NCI-H2107 (cell line): ENCODE results near the gene MAB21L2.

Experiments
- DNase-seq: peaks from one replicate; lab custom pipeline; 2025; lab: John Stamatoyannopoulos, UW

The MAB21L2 gene

DNA sequence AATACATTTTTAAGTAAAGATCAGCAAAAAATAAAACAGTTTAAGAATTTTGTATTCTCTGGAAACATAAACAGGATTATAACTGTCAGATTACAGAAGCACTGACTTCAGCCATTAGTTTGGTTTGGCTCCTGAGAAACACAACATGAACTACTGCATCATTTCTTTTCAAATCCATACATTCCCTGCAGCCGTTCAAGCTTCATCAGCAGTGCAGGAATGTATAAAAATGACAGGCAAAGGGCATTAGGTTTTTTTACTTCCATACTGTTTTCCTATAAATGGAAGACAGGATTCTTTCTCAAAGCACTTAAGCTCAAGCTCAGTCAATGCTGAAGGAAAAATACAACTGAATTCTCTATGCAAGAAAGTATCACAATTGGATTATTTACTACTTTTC, 4.2 kb upstream of the MAB21L2 start:
- DNase-seq: no peak

DNA sequence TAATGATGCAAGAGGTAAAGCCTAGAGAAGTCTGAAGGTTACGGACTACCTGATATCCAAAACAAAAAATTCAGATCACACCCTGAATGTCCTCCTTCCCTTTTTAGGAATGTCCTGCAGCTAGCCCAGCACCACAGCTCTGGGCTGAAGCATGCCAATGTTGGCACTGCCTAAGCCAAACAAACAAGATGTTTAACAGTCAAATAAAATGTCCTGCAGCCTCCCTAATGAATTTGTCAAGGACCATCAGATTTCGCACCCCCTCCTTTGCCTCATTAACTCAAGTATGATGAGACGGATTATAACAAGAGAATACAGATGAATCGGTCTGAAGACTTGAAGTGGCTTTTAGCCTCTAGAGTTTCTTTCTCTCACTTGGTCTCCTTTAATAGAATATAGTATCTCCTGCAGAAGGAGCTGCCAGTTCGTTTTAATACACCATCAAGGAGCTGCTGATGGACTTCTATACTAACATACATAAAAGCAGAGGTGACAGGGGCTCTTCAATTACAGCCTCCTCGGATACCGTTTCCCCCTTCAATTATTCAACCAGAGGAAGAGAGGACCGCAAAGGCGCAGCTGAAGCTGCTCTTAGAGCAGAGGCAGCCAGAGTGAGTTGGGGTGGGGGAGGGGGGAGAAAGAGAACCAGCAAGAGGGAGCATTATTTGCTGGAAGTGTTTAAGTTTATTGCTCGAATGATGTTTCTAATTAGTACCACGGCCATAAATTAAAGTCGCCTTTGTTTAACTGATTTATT, 3.0 kb upstream of the MAB21L2 start:
- peak; percentile 25 for DNase-seq

DNA sequence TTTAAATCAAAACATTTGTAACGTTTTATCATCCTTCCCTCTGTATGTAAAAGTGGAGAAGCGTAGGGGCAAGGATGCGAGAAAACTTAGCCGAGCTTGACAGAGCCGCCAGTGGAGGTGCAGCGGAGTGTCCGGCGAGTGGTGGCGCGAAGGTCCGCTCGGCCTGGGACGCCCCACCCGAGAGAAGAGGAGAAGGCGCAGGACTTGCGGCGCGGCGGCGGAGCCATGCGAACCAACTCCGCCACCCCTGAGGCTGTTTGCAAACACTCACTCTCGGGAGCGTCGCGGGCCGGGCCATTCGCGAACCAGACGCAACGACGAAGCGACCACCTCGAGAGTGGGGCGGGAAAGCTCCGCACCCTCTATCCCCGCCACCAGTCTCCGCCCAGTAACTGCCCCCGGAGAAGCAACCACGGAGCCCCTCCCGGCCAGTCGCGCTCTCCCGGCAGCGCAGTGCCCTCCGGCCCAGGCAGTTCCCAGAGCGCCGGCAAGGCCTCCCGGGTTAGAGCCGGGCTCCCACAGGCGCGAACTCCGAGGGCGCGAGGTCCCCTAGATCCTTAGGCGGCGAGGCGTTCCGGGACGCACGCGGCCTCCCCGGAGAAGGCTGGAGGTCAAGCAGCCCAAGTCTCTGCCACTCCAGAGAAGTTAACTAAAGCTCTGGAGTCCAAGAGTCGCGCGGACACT, 2.3 kb upstream of the MAB21L2 start:
- no peak for DNase-seq

DNA sequence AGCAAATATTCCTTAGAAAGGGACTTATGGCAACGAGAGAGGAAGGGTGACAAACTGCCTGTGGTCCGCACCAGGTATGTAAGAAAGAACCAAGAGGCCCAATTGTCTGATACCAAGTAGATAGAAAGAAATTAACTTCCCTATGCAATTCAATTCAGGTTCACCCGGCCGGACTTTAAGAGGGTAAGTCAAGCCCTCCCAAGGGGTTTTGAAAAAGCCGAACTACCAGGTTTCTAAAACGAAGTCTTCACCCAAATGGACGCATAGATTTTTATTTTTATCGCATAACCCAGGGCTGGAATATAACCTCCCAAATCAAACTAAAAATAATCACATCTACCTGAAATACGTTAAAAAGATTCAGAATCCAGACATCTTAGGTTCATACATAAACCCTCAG, 1.6 kb upstream of the MAB21L2 start:
- DNase-seq: no peak

DNA sequence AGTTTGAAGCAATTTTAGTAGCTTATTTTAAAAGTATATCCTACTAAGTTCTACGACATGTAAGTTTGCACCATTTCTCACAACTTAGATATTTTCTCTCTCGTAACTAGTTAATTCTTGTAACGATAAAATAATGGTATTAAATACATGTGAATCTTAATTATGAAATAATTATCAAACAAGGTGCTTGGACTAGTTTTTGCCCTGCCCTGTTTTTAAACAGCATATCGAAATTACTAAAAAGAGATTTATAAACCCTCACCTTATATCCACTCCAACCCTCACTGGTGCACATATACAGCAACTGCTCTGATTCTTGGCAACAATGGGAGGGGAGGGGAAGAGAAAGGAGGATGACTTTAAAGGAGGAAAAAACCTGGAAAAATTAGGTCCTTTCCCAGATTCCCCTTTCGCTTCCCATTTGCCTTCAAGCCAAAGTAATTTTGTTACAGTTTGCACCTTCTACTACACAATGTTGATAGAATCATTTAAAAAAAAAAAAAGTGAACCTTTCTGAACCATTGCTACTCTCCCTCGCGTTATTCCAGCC, 820 bp upstream of the MAB21L2 start:
- no peak for DNase-seq

DNA sequence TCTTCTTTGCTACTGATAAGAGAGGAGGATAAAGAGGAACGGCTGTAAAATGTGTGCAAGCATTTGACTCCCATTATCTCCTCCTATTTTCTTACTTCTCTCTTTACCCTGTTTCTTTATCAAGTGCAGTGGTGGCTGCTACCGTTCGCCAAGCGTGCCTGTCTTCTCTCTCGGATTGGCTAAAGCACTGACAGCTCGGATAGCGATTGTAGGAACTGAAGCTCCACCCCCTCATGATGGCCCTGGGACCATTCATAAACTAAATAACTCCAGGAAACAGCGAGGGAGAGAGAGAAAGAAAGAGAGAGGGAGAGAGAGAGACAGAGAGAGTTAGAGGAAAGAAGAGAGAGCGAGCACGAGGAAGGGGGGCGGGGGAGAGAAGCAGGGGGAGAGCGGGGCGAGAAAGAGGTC, 305 bp upstream of the MAB21L2 start:
- DNase-seq: no peak

DNA sequence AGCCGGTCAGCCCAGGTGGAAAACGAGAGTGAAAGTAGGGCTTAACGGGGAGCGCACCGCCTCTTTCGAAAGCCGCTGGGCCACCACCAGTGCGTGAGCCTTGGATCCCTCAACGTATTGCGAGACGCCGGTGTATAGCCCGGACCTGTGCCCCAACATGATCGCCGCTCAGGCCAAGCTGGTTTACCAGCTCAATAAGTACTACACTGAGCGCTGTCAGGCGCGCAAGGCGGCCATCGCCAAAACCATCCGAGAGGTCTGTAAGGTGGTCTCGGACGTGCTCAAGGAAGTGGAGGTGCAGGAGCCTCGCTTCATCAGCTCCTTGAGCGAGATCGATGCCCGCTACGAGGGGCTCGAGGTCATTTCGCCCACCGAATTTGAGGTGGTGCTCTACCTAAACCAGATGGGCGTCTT, 929 bp downstream of the MAB21L2 start:
- DNase-seq: no peak

DNA sequence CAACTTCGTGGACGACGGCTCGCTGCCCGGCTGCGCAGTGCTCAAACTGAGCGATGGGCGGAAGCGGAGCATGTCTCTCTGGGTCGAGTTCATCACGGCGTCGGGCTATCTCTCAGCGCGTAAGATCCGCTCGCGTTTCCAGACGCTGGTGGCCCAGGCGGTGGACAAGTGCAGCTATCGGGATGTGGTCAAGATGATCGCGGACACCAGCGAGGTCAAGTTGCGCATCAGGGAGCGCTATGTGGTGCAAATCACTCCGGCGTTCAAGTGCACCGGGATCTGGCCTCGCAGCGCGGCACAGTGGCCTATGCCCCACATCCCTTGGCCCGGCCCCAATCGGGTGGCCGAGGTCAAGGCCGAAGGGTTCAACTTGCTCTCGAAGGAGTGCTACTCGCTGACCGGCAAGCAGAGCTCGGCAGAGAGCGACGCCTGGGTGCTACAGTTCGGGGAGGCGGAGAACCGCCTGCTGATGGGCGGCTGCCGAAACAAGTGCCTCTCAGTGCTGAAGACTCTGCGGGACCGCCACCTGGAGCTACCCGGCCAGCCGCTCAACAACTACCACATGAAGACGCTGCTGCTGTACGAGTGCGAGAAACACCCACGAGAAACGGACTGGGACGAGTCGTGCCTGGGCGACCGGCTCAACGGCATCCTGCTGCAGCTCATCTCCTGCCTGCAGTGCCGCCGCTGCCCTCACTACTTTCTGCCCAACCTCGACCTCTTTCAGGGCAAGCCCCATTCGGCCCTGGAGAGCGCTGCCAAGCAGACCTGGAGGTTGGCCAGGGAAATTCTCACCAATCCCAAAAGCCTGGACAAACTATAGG, 1.5 kb downstream of the MAB21L2 start:
- no peak for DNase-seq

DNA sequence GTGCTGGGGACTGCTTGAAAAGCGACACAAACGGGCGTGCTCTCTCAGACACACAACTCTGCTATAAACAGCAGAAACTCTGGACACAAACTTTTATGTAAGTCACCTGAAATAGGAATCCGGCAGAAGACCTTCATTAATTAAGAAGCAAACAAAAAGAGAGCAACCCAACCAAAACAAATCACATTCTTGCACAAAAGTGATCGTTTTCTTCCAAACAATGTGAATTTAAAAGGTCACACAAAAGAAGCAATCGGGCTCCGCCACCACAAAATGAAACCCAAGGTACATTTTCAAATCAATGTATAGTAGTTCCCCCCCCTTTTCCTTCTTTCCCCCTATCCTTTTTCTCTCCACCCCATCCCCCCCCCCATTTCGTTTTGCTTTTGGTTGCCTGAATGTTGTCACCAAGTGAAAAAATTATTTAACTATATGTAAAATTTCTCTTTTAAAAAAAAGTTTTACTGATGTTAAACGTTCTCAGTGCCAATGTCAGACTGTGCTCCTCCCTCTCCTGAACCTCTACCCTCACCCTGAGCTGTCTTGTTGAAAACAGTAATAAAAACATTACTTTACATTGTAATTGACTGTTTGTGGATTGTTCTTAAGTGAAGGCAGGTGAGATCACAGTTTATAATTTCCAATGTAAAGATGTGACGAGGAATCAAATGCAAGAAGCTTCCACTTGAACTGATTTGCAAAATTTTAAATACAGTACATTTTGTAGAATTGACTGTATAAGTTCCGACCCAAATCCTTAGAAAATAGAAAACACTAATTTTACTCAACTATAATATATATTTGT, 2.4 kb downstream of the MAB21L2 start:
- no peak for DNase-seq

DNA sequence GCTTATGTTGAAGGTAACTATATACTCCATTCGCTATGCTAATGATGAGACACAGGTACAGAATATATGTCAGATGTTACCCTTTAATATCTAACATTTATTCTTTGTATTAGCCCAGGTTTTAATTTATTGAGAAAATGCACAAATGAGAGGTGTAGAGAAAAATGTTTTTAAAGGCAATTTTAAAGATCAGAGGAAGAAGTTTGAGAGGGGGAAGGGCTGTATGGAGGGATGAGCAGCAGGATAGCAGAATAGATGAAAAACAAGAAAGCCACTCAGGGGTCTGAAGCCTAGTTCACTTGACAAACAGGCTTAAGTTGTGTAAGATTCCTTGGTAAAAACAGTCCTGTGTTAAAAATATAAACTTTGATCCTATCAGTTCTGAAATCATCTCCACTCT, 3.7 kb downstream of the MAB21L2 start:
- no peak for DNase-seq

DNA sequence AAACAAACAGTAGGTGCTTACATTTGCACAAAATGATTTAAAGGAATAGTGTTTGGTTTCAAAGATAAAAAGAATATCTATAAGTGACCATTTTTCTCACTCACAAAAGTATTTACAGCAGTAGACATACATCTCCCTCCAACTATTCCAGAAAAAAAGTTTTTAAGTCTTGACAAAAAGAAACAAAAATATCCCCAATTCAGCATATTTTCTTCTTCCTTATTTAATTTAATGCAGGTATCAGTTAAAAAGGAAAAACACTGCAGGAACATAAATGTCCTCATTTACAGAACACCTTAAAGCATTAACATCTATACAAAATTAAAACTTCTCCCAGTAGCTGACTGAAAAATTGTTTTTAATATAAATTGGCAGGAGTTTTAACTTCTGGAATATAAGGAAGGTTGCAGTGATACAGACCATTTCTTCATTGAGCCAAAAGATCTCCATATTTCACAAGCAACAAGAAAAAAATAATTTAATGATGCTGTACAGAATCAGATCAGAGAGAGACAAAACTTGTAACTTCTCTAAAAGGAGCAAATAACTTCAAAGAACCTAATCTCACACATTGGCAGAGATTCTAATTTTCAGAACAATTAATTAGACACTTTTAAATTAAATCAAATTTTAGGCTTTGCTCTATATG, 4.3 kb downstream of the MAB21L2 start:
- no peak for DNase-seq

DNA sequence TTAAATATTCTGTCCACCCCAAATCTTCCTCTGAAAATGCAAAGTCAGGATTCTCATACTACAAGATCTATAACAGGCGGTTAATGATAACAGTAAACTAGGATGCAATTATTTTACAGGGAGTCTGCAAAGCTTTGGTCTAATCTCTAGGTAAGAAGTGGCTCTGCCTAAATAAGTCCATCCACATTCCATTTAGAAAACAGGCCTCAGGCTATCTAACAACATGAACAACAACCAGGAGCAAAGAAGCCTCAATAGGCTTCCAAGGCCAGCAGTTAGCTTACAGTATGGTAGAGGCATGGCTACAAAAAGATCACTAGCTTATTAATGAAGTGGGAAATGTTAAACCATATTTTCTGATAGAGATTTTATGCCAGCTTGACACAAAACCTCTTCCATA, 6.4 kb downstream of the MAB21L2 start:
- DNase-seq: no peak

DNA sequence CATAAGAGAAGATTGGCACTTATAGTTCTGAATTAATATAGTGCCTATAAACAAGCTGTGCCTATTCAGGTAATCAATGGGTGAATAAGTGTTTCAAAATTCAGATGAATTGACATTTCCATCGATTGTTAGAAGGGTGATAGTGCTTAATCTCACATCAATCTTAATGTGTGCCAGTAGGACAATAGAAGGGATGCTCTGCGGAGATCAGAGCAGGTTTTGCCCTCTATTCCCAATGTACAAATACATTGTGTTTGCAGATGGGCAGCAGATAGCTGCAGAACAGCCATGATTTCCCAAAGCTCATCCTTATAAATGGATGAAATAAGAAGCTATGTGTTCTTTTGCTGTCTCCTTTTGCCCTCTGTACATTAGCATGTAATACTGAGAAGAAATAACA, 7.2 kb downstream of the MAB21L2 start:
- no peak for DNase-seq

DNA sequence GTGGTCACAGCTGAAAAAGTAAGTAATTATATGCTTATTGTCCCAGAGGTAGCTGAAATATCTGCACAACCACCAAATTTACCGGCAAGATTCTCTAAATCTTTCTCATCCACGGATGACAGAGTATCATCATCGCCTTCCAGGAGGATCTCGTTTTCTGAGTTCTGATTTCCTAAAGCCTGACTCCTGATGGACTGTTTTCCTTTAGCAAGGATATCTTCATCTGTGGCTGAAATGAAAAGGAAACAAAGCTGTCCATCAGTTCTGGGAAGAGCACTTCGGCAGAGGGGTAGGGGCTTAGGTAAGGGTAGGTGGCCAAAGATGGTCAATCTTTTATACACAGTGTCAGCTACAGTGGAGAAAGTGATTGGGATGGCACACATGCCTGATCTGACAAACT, 8.7 kb downstream of the MAB21L2 start:
- no peak for DNase-seq

DNA sequence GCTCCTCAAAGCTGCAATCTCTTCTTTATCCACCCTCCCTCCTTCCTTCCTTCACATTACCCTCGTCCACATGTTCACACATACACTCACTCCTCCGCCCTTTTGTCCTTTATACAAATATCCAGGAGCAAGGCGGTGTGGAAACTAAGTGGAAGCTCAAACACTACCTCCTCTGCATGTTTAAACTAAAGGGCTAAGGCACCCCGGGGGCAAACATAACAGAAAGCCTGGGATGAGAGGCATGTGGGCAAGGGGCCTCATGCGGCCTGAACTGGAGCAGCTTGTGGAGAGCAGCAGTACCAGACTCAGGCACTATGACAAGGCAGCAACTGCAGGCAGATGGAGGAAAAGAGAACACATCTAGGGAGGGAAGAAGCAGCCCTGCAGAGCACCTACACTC, 9.5 kb downstream of the MAB21L2 start:
- peak; percentile 4 for DNase-seq

DNA sequence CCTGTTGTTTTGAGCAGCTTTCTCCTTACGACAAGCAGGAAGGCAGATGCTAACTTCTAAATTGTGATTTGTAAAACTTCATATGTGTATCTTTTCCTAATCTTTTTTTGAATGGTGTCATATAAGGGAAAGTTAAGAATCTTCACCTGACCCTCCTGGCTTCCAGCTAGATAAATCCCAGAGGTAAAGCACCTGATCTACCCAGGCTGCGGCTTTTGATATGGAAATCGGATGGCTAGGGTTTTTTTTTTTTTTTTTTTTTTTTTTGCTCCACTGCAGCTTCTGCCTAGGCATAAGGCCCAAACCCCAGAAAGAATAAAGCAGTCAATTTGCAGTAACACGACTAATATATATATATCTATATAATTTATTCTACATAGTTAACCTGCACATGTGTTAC, 10.0 kb downstream of the MAB21L2 start:
- DNase-seq: no peak

DNA sequence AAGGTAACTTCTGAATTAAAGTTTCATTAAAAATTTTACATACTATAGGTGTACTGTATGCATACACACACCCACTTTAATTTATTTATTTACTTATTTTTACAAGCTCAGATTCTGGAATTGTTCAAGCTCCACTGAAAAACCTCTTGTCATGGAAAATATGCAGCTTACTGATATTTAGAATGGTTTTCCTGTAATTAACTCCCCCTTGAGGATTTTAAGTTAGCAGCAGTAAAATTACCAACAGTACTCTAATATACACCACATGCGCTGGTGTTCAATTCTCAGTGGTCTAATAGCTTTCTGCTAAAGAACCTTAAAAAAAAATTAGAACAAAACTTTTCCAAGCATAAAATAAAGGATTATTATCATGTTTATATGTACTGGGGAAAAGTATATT, 12.0 kb downstream of the MAB21L2 start:
- no peak for DNase-seq

DNA sequence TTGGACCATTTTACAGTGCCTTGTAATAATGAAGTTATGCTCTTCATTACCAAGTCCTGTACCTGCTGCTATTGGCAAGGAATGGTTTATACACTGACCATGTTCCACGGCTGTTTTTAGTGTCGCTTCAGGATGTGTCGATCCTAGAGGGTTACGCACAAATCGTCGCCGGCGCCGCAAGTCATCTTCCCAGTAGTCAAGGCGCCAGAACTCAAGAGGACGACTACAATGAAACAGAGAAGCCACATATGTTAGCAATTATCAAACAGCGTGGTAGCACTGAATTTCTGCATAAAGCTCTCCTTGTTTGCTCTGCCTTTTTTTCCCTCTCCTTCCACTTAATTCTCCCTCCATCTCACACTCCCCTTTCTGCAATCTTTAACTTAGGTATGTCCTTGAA, 17.0 kb downstream of the MAB21L2 start:
- no peak for DNase-seq

DNA sequence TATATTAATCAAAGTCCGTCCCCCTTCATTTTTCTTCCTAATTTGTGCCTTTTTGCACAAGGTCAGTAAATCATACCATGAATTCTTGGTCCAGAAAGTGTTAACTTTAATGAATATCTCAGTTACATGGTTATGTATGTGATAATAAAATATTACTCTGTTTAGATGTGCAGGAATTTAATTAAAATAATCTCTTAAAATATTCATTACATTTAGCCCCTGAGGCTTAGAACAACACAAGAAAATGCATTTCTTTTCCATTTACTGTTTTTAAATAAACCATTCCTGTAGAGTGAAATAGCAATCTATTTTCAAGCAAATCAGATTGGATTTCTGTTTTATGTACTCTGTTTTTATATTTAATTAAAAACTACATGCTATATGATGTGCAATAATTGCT, 17.6 kb downstream of the MAB21L2 start:
- no peak for DNase-seq

DNA sequence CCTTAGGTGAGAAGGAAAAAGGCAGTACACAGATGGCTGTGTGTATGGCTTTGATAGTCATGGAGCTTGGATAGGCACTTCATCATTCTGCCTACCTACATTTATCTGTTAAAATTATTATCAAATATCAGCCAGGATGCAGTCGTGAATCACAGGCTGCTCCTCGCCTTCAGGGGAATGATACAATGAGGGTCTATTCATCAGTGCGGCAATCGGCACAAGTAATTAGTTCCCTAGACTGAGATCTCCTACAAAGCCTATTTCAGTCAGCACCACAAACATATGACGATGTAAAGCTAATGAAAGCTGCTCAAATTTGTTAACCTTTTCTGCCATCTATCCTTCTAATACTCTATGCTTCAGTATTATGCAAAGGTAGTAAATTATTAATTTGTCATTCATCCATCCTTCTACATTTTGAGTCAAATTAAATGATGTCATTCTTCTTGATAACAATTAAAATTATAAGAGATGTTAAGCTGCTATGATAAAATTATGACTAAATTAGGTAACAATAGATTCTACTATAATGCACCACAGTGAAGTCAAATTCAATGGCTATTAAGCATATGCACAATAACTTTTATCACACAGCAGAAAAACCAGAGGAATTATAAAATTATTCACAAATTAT, 19.0 kb downstream of the MAB21L2 start:
- no peak for DNase-seq

DNA sequence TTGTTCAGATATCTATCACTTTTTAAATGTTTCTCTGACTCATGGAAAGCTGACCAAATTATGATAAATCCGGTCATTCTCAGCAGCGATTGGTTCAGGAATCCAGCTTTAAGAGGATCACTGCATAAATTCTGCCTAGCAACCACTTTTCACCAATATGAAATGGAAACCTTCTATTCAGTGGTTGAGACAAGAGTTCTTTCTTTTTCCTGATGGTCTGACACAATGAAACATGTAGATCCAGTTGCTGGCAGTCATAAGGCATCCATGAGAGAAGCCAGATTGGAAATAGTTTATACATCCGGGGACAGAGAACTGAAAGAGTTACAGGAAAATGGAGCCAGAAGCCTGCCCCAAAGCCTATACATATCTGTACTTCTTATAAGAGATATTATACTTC, 27.2 kb downstream of the MAB21L2 start:
- DNase-seq: no peak
